Epithelial cell of esophagus (primary cell): ENCODE data around the gene PFDN4.

Source experiments
- DNase-seq: peaks from one replicate; pipeline ENCODE4 v3.0.0; 2010; ENCODE audit warnings: low read depth
- H3K4me3 ChIP-seq: 2 replicates; pipeline ENCODE4 v1.5.1; 2011; ENCODE audit warnings: mild to moderate bottlenecking, low read length, control low read depth
- TF ChIP-seq, protein P1 (sequence below): IDR thresholded peaks from 2 replicates; pipeline ENCODE4 v1.5.1; 2011; ENCODE audit warnings: low read depth, mild to moderate bottlenecking, low read length, control low read depth, inconsistent platforms; ENCODE audit not compliant: insufficient read depth; ENCODE audit errors: missing control alignments

The PFDN4 gene, protein sequence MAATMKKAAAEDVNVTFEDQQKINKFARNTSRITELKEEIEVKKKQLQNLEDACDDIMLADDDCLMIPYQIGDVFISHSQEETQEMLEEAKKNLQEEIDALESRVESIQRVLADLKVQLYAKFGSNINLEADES

DNA sequence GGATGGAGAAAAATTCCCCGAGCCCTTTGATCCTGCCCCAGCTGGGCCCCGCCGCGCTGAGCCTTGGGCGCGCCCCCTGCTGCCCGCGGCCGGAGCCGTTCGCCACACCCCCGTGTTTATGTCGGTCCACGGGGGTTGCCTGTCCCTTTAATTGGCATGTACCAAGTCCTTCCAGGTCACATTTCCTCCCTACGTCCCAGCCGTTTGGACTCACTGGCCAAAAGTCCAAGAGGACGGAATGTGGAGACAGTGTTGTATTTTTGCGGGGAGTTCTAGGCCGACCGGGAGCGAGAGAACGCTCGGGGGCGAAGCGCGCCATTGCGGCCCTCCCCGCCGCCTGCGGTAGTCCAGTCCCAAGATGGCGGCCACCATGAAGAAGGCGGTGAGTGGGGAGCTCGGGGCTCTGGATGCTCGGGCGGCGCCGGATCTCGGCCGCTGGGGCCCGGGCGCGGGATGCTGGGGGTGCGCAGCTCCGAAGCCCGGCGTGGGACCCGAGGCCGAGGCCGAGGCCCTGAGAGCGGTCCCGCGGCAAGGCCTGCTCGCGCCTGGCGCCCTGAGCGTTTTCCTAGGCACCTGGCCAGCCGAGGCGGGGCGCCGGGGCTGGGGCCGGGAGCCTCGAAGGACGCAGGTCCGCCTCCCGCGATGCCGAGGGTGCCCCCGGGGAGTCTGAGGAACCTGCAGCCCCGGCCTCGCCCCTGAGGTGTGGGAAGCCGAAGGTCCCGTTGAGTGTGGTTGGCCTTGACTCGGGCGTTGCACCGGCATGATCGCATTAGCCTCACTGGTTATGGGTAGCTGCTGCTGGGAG lies at the start of gene PFDN4:
Gene PFDN4, plus strand, starts transcription at position 345 of the 805 bp plus-strand sequence. Its CDS starts 14 bp downstream, at position 359.
- DNase-seq = peak; percentile 87
- H3K4me3 ChIP-seq = peak within 1 kb of the TSS; percentile 83
- TF ChIP-seq, protein P1, sequence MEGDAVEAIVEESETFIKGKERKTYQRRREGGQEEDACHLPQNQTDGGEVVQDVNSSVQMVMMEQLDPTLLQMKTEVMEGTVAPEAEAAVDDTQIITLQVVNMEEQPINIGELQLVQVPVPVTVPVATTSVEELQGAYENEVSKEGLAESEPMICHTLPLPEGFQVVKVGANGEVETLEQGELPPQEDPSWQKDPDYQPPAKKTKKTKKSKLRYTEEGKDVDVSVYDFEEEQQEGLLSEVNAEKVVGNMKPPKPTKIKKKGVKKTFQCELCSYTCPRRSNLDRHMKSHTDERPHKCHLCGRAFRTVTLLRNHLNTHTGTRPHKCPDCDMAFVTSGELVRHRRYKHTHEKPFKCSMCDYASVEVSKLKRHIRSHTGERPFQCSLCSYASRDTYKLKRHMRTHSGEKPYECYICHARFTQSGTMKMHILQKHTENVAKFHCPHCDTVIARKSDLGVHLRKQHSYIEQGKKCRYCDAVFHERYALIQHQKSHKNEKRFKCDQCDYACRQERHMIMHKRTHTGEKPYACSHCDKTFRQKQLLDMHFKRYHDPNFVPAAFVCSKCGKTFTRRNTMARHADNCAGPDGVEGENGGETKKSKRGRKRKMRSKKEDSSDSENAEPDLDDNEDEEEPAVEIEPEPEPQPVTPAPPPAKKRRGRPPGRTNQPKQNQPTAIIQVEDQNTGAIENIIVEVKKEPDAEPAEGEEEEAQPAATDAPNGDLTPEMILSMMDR = peak; percentile 48

DNA sequence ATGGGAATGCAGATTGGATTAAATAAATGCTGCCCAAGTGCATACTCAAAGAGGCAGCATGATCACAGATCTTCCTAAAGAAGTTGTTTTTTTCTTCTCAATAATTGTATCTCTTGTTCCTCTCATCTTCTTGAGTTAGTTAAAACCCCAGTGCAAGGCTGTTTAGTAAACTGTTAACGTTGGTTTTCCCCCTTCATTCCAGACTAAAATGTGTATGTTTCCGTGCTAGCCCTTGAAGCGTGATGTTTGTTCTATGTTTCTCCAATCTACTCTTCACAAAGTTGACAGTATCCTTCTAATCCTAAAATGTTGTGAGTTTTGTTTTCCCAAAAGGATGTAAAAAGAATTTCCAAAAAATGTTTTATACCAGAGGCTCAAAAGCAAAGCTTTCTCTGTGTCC lies 49.7 kb upstream of the PFDN4 start:
- H3K4me3 ChIP-seq = no peak overlapping the region
- no peak for DNase-seq
- TF ChIP-seq, protein P1 = no peak

DNA sequence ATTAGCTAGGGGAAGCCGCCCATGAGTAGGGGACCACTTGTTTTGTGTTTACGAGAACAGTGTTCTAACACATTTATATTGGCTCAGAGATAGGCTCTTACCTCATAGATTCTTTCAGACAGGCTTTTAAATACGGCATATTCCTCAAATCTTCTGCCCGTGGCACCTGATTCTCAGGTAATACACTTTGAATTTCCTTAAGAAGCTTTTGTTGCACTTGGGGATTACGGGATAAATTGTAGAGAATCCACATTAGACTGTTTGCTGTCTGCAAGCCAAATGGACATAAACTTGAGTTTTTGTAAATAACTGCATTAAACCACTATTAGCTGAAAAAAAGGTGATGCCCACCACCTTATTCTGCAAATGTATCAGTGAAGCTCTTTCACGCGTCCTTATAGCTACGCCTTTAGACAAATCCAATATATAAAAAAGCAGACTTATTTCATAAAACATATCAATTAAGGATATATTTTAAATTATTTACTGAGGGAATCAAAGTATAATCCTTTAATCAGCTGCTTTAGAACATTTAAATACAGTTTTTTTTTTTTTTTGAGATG lies 49.0 kb upstream of the PFDN4 start:
- no peak overlapping the region for H3K4me3 ChIP-seq
- DNase-seq = no peak
- TF ChIP-seq, protein P1 = no peak

DNA sequence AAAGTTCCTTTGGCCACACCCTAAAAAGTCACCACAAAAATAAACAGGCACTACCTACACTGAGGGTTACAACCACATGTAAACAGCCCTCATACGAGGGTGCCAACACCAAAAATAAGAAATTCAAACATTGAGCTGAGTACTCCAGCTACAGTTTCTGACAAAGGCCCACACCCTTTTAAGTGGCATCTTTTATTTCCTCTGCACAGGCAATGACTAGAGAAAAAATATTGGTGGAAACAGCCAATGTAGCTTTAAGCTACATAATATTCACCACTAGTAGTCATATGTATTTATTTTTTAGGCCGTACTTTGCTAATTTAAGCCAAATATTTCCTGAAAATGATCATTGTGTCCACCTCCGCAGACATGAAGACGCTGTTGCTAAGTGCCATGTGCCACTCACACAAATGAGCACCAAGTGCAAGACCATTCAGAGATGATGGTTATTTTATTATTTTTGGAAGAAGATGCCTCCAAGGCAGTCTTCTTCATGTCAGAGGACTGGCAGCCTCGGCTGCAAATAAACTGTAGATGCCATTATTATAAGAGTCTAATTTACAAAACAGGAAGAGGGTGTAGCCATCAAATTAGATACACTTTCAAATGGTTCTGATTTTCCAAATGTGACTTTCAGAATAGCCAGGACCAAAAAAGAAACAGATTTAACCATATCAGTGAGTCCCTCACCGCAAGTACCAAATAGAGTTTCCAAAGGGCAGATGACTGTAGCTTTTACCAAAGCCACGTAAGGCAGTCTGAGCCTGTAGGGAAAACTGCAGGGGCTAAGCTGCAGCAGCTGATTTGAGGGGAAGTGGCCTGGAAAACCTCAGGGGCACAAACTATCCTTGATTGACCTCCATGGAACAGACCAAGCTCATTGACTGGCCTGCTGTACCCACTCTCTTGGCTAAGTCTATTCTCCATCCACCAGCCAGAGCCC lies 47.6 kb upstream of the PFDN4 start:
- no peak overlapping the region for H3K4me3 ChIP-seq
- TF ChIP-seq, protein P1 = no peak
- no peak for DNase-seq

DNA sequence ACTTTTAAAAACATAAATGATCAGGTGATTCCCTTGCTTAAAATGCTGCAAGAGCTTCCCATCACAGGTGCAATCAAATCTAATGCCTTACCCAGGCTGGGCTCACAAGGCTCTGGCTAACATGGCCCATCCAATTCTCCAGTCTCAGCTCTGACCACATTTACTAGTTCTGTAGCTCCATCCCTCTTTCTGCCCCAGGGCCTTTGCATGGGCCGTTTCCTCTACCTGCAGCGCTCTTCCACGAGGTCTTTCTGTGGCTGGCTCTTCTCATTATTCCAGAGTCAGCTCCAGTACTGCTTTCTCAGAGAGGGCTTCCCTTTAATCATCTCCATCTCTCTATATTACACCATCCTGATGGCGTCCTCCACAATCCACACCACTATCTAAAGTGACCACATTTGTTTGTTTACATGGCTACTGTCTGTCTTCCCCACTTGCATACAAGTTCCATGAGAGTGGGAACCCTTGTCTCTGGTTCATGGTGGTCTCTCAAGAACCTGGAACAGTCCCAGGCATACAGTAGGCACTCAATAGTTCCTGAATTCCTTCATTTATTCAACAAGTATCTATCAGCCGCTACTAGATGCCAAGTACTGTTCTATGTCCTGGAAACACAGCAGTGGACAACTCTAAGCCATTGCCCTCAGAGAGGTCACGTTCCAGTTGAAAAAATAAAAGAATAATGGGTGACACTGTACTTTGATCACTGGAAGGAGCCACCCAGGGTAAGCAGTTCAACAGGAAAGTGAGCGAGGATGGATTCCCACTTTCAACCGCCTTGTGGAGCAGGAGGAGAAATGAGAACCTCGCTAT lies 46.7 kb upstream of the PFDN4 start:
- no peak overlapping the region for H3K4me3 ChIP-seq
- TF ChIP-seq, protein P1 = no peak
- no peak for DNase-seq

DNA sequence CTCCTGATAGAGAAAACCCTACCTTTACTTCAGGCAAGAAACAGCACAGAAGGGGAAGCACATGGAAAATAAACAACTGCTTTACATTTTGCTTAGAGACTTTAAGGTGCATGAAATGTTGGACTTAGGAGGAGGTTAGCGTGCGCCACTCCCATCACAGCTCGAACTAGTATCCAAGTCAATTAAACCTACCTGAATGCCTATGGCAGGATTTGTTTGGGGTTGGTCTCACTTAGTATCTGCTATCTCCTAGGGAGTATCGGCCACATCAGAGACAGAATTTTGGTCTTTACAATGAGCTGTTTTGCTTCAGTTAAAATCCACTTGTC lies 46.1 kb upstream of the PFDN4 start:
- H3K4me3 ChIP-seq = no peak overlapping the region
- TF ChIP-seq, protein P1 = no peak
- DNase-seq = no peak
